Gastroesophageal sphincter (tissue), 3 donors: ENCODE measurements around the gene VWA5B2.

Source experiments
- EP300 ChIP-seq: sonication (generic); formaldehyde crosslinking; IDR thresholded peaks from one replicate; pipeline ENCODE4 v1.6.1; 2017; ENCODE audit warnings: antibody characterized with exemption, mild to moderate bottlenecking
- POLR2A ChIP-seq, 2 donors: fragments of 450-650 bp; IDR thresholded peaks; one replicate each; pipeline ENCODE4 v1.6.1; 2017; ENCODE audit warnings: antibody characterized with exemption in 2 of 2, mild to moderate bottlenecking in 2 of 2, moderate library complexity in 1 of 2
- POLR2AphosphoS5 ChIP-seq: sonication (generic); formaldehyde crosslinking; IDR thresholded peaks from one replicate; pipeline ENCODE4 v1.6.1; 2017; ENCODE audit warnings: antibody characterized with exemption
- TF ChIP-seq, protein P1 (sequence below), 4 experiments: fragments of 200-600 bp in 2 of 4; fragments of 450-650 bp in 2 of 4; sonication (generic) in 1 of 4; IDR thresholded peaks; one replicate each; pipeline ENCODE4 v1.5.1; 2017 to 2019; ENCODE audit warnings: antibody characterized with exemption in 4 of 4, mild to moderate bottlenecking in 2 of 4, moderate library complexity in 2 of 4

DNA sequence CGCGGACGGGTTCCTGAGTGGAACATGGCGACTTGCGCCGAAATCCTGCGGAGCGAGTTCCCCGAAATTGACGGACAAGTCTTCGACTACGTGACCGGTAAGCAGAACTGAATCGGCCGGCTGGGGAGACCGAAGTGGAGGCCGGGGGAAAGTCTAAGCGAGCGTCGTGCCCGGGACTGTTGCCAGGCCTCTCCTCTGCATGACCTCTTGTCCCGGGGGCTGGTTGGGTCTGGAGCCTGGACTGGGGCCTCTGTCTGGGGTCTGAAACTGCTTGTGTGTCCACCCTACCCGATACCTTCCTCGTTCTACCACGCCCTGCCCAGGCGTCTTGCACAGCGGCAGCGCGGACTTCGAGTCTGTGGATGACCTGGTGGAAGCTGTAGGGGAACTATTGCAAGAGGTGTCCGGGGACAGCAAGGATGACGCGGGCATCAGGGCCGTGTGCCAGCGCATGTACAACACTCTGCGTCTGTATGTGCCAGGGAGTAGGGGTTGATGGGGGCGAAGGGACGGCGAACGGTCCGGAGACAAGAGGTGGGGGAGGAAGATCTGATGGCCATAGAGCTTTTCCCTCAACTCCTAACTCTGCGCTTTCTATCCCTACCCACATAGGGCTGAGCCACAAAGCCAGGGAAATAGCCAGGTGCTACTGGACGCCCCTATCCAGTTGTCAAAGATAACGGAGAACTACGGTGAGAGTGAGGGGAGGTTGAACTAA is 43.0 kb upstream of the VWA5B2 start, which contains the start of gene ABCF3:
- TF ChIP-seq, protein P1, sequence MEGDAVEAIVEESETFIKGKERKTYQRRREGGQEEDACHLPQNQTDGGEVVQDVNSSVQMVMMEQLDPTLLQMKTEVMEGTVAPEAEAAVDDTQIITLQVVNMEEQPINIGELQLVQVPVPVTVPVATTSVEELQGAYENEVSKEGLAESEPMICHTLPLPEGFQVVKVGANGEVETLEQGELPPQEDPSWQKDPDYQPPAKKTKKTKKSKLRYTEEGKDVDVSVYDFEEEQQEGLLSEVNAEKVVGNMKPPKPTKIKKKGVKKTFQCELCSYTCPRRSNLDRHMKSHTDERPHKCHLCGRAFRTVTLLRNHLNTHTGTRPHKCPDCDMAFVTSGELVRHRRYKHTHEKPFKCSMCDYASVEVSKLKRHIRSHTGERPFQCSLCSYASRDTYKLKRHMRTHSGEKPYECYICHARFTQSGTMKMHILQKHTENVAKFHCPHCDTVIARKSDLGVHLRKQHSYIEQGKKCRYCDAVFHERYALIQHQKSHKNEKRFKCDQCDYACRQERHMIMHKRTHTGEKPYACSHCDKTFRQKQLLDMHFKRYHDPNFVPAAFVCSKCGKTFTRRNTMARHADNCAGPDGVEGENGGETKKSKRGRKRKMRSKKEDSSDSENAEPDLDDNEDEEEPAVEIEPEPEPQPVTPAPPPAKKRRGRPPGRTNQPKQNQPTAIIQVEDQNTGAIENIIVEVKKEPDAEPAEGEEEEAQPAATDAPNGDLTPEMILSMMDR (IDR thresholded peaks at IDR 0.05): no peak
- TF ChIP-seq POLR2AphosphoS5 (peak; percentile 95), POLR2A (IDR thresholded peaks at IDR 0.05) (peak; percentile 81), EP300 (no peak)
